Astrocyte (in vitro differentiated cells and primary cell): ENCODE measurements around the gene MAN1B1. TPM values are rescaled to one million over a fixed set of nuclear protein-coding genes. Genes with fewer than 3 reads are reported as not detected.

Experiments used
- DNase-seq: peaks from one replicate; pipeline ENCODE4 v3.0.0-alpha.2; 2010; ENCODE audit warnings: low read depth
- FAIRE-seq: peaks from 2 replicates; lab custom pipeline; 2011; peaks lifted over from hg19 to GRCh38; lab: Jason Lieb, UNC
- H2AFZ ChIP-seq: 2 replicates; pipeline ENCODE4 v1.6.0; 2012; ENCODE audit warnings: low read depth, low read length, inconsistent platforms
- H3K27ac ChIP-seq: 2 replicates; pipeline ENCODE4 v1.5.1; 2011; ENCODE audit warnings: low read depth, low read length, inconsistent platforms
- H3K27me3 ChIP-seq: 2 replicates; pipeline ENCODE4 v1.6.0; 2011; ENCODE audit warnings: low read length, inconsistent platforms; ENCODE audit not compliant: insufficient read depth
- H3K36me3 ChIP-seq: 2 replicates; pipeline ENCODE4 v1.5.1; 2011; ENCODE audit warnings: low read length, inconsistent platforms; ENCODE audit not compliant: insufficient read depth
- H3K4me1 ChIP-seq: 2 replicates; pipeline ENCODE4 v1.5.1; 2011; ENCODE audit warnings: low read length, inconsistent platforms; ENCODE audit not compliant: insufficient read depth
- H3K4me2 ChIP-seq: 2 replicates; pipeline ENCODE4 v1.6.0; 2012; ENCODE audit warnings: low read length, inconsistent platforms
- H3K4me3 ChIP-seq: 2 replicates; pipeline ENCODE4 v1.5.1; 2011; ENCODE audit warnings: low read depth, mild to moderate bottlenecking, low read length, inconsistent platforms; ENCODE audit not compliant: insufficient read depth
- H3K79me2 ChIP-seq: 2 replicates; pipeline ENCODE4 v1.6.0; 2012; ENCODE audit warnings: mild to moderate bottlenecking, low read length, inconsistent platforms; ENCODE audit not compliant: insufficient read depth
- H3K9ac ChIP-seq: 2 replicates; pipeline ENCODE4 v1.6.0; 2012; ENCODE audit warnings: mild to moderate bottlenecking, low read length, inconsistent platforms
- H3K9me3 ChIP-seq: 2 replicates; pipeline ENCODE4 v1.5.1; 2012; ENCODE audit warnings: low read depth, mild to moderate bottlenecking, low read length, inconsistent platforms; ENCODE audit not compliant: insufficient read depth
- H4K20me1 ChIP-seq: 2 replicates; pipeline ENCODE4 v1.6.0; 2012; ENCODE audit warnings: low read length, inconsistent platforms; ENCODE audit not compliant: insufficient read depth
- H3K27ac Mint-ChIP-seq: one replicate; pipeline ENCODE4 v1.8.0; 2021; ENCODE audit warnings: mild to moderate bottlenecking, mixed read lengths; ENCODE audit not compliant: unreplicated experiment
- H3K27me3 Mint-ChIP-seq: one replicate; pipeline ENCODE4 v1.8.0; 2021; ENCODE audit warnings: low read depth, mixed read lengths; ENCODE audit not compliant: unreplicated experiment
- H3K36me3 Mint-ChIP-seq: one replicate; pipeline ENCODE4 v1.8.0; 2021; ENCODE audit warnings: low read depth, mixed read lengths; ENCODE audit not compliant: unreplicated experiment
- H3K4me1 Mint-ChIP-seq: one replicate; pipeline ENCODE4 v1.8.0; 2021; ENCODE audit warnings: low read depth, mixed read lengths; ENCODE audit not compliant: unreplicated experiment
- H3K4me3 Mint-ChIP-seq: one replicate; pipeline ENCODE4 v1.8.0; 2021; ENCODE audit warnings: mild to moderate bottlenecking, moderate library complexity, mixed read lengths; ENCODE audit not compliant: unreplicated experiment
- H3K9me3 Mint-ChIP-seq: one replicate; pipeline ENCODE4 v1.8.0; 2021; ENCODE audit warnings: mild to moderate bottlenecking, mixed read lengths; ENCODE audit not compliant: unreplicated experiment
- CTCF ChIP-seq: IDR thresholded peaks from 2 replicates; pipeline ENCODE4 v1.5.1; 2011; ENCODE audit warnings: low read depth, mild to moderate bottlenecking, inconsistent platforms, low read length, moderate library complexity; ENCODE audit not compliant: insufficient read depth
- EZH2 ChIP-seq: IDR thresholded peaks from 2 replicates; pipeline ENCODE4 v1.6.1; 2012; ENCODE audit warnings: mild to moderate bottlenecking, low read length, inconsistent platforms; ENCODE audit not compliant: insufficient read depth
- total RNA-seq: library from RNA; stranded (reverse); gene quantifications from 2 replicates; pipeline ENCODE4 v1.2.1, GENCODE V29; 2021

The MAN1B1 gene
- total RNA-seq, 1 donor from 2014 or later: 69.2 TPM

- peaks cover 28% of the 10 kb centered on the region for H3K27me3 Mint-ChIP-seq
- H3K36me3 ChIP-seq: peaks cover 3% of the 10 kb centered on the region
Measured at GRCh38 chr9:137079401-137079787, 7.4 kb upstream of the MAN1B1 start.

GRCh38 chr9:137080260-137081122, 6.3 kb upstream of the MAN1B1 start:
- TF ChIP-seq EZH2 (no peak), CTCF (no peak)
- peaks cover 22% of the 10 kb centered on the region for H4K20me1 ChIP-seq
- Mint-ChIP-seq H3K27me3 (peaks cover 18% of the 10 kb centered on the region), H3K36me3 (peaks cover 6% of the 10 kb centered on the region), H3K4me3 (no peak overlapping the region), H3K27ac (no peak overlapping the region), H3K9me3 (no peaks in the 10 kb centered on the region), H3K4me1 (peaks cover 18% of the 10 kb centered on the region)
- H2AFZ ChIP-seq: no peak overlapping the region
- no peak overlapping the region for H3K27ac ChIP-seq
- H3K4me2 ChIP-seq: no peak overlapping the region
- DNase-seq: no peak
- H3K9ac ChIP-seq: no peak overlapping the region
- H3K27me3 ChIP-seq: no peaks in the 10 kb centered on the region
- peaks cover 38% of the 10 kb centered on the region for H3K4me1 ChIP-seq
- peaks cover 8% of the 10 kb centered on the region for H3K79me2 ChIP-seq
- no peaks in the 10 kb centered on the region for H3K9me3 ChIP-seq
- peaks cover 3% of the 10 kb centered on the region for H3K36me3 ChIP-seq
- FAIRE-seq: no peak
- H3K4me3 ChIP-seq: no peak overlapping the region

More at GRCh38 chr9:137079401-137079787, 7.4 kb upstream of the MAN1B1 start:
- TF ChIP-seq EZH2 (no peak), CTCF (no peak)
- Histone ChIP-seq H4K20me1 (peaks cover 22% of the 10 kb centered on the region), H3K27me3 (no peaks in the 10 kb centered on the region), H3K4me2 (no peak overlapping the region), H3K9me3 (no peaks in the 10 kb centered on the region), H2AFZ (no peak overlapping the region), H3K9ac (no peak overlapping the region), H3K27ac (no peak overlapping the region), H3K4me1 (peaks cover 33% of the 10 kb centered on the region), H3K4me3 (no peak overlapping the region), H3K79me2 (peaks cover 8% of the 10 kb centered on the region)
- Mint-ChIP-seq H3K4me3 (no peak overlapping the region), H3K36me3 (peaks cover 6% of the 10 kb centered on the region), H3K4me1 (peaks cover 15% of the 10 kb centered on the region), H3K27ac (no peak overlapping the region), H3K9me3 (no peaks in the 10 kb centered on the region)
- FAIRE-seq (no peak), DNase-seq (no peak)
